Bronchial epithelial cell (primary cell): ENCODE data around the gene TRIM26. TPM values are rescaled to one million over a fixed set of nuclear protein-coding genes. Genes with fewer than 3 reads are reported as not detected.

Experiments used
- DNase-seq: peaks from one replicate; pipeline ENCODE4 v3.0.0-alpha.2; 2010; ENCODE audit warnings: low read depth
- FAIRE-seq: peaks from 2 replicates; lab custom pipeline; 2011; peaks lifted over from hg19 to GRCh38; lab: Jason Lieb, UNC
- H3K27me3 ChIP-seq: 2 replicates; pipeline ENCODE4 v1.5.1; 2011; ENCODE audit warnings: low read length; ENCODE audit not compliant: control insufficient read depth, insufficient read depth
- H3K36me3 ChIP-seq: 2 replicates; pipeline ENCODE4 v1.5.1; 2011; ENCODE audit warnings: low read length; ENCODE audit not compliant: control insufficient read depth, insufficient read depth
- H3K4me3 ChIP-seq: 2 replicates; pipeline ENCODE4 v1.5.1; 2011; ENCODE audit warnings: mild to moderate bottlenecking, low read depth, low read length, control low read depth
- total RNA-seq: library from RNA; depleted of rRNA; stranded (reverse); fragments of >200 nt; gene quantifications from 2 replicates; pipeline ENCODE4 v1.2.1, GENCODE V29; 2014
- TF ChIP-seq, protein P1 (sequence below): IDR thresholded peaks from 2 replicates; pipeline ENCODE4 v1.5.1; 2011; ENCODE audit warnings: mild to moderate bottlenecking, moderate library complexity, low read length, control low read depth, inconsistent platforms; ENCODE audit not compliant: insufficient read depth, severe bottlenecking

The TRIM26 gene
- total RNA-seq, 1 donor from 2014 or later = 24.7 TPM

DNA sequence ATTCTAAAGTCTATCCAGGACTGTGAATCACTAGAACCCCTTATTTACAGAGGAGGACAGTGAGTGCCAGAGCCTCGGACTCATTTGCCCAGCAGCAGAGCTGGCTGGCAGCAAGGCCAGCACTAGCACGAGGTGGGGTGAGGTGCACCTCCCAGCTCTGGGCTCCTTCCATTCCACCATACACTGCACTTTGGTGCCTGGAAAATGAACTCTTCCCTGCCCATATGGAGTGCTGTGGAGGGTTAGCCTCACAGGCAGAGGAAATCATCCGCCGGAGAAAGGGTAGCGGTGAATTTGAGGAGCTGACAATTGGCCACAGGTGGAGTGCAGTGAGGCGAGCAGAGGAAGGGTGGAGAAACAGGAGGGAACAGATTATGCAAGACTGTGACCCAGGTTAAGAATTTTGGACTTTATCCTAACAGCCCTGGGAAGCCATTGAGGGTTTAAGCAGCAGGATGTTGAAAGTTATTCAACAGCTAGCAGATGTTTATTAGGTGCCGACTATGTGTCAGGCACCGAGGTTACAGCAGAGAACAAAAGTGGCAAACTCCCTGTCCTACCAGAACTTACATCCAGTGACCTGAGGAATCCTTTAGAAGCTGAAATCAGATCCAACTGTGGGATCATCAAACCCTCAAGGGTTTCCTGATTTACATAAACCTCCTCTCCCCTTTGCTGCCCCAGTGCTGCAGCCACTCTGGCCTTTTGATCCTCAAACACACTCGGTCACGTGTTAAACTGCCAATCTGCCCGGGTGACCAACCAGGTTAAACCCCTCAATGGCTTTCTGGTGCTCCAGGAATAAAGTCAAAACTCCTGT lies 6.2 kb downstream of the TRIM26 start:
- FAIRE-seq = no peak

DNA sequence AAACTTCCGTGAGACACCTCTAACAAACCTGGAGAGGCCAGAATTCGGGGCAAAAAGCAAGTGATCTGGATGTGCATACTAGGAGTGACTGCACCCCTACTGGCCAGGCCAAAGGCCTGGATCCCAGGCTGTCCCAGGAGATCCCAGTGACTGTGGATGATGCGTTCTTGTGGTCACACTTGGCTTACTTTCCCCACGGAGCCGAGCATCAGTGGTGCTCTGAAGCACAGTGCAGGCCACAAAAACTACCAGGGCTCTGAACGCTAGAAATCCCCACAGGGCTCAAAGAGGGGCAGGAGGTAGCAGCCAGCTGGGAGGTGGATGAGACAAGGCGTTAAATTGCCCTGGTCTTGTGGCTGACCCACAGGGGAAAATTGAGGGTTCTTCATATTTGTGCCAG lies 7.1 kb downstream of the TRIM26 start:
- no peak for FAIRE-seq

More for the DNA sequence above, 6.2 kb downstream of the TRIM26 start:
- Histone ChIP-seq H3K4me3 (no peak overlapping the region), H3K36me3 (peaks cover 5% of the 10 kb centered on the region), H3K27me3 (no peaks in the 10 kb centered on the region)
- peak; percentile 47 for DNase-seq
- TF ChIP-seq, protein P1, sequence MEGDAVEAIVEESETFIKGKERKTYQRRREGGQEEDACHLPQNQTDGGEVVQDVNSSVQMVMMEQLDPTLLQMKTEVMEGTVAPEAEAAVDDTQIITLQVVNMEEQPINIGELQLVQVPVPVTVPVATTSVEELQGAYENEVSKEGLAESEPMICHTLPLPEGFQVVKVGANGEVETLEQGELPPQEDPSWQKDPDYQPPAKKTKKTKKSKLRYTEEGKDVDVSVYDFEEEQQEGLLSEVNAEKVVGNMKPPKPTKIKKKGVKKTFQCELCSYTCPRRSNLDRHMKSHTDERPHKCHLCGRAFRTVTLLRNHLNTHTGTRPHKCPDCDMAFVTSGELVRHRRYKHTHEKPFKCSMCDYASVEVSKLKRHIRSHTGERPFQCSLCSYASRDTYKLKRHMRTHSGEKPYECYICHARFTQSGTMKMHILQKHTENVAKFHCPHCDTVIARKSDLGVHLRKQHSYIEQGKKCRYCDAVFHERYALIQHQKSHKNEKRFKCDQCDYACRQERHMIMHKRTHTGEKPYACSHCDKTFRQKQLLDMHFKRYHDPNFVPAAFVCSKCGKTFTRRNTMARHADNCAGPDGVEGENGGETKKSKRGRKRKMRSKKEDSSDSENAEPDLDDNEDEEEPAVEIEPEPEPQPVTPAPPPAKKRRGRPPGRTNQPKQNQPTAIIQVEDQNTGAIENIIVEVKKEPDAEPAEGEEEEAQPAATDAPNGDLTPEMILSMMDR = no peak

DNA sequence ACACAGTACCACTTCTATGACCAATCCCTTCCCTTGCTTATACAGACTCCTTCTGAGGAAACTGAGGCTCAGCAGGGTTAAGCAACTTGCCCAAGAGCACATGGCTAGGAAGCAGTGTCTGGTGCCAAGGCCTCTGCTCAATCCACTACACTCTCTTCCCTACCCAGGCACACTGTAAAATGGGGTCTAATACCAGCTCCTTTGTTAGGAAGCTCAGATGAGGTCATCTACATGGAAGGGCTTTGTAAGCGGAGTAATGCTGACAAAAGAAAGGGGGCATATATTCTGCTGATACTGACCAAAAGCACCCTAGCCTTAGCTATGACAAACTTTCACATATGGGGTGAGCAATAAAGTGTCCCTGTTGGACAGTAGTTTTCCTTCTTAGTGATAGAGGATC lies 9.1 kb downstream of the TRIM26 start:
- H3K27me3 ChIP-seq = no peaks in the 10 kb centered on the region
- no peak overlapping the region for H3K4me3 ChIP-seq
- no peak for FAIRE-seq
- TF ChIP-seq, protein P1 = no peak
- peaks cover 12% of the 10 kb centered on the region for H3K36me3 ChIP-seq
- no peak for DNase-seq

More for the DNA sequence above, 7.1 kb downstream of the TRIM26 start:
- Histone ChIP-seq H3K4me3 (no peak overlapping the region), H3K27me3 (no peaks in the 10 kb centered on the region), H3K36me3 (peaks cover 5% of the 10 kb centered on the region)
- TF ChIP-seq, protein P1 = no peak
- no peak for DNase-seq

DNA sequence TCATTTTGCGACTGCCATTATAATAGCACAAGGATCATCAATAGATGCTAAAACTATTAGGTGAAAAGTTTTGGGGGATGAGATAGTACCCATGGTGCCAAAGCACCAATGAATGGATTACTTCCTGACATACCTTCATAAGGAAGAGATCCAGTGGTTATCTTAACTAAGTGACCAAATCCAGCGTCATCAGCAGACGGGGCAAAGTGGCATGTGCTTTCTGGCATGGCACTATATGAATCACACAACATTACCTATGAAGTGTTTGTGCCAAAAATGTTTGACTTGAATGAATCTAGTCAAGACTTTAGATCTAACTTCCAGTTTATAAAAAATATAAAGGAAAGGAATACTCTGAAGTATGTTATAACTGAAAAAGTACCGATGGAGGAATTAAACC lies 10.8 kb downstream of the TRIM26 start:
- H3K4me3 ChIP-seq = no peak overlapping the region
- TF ChIP-seq, protein P1 = no peak
- H3K27me3 ChIP-seq = no peaks in the 10 kb centered on the region
- peak; percentile 50 for DNase-seq
- no peak for FAIRE-seq
- H3K36me3 ChIP-seq = peaks cover 26% of the 10 kb centered on the region

DNA sequence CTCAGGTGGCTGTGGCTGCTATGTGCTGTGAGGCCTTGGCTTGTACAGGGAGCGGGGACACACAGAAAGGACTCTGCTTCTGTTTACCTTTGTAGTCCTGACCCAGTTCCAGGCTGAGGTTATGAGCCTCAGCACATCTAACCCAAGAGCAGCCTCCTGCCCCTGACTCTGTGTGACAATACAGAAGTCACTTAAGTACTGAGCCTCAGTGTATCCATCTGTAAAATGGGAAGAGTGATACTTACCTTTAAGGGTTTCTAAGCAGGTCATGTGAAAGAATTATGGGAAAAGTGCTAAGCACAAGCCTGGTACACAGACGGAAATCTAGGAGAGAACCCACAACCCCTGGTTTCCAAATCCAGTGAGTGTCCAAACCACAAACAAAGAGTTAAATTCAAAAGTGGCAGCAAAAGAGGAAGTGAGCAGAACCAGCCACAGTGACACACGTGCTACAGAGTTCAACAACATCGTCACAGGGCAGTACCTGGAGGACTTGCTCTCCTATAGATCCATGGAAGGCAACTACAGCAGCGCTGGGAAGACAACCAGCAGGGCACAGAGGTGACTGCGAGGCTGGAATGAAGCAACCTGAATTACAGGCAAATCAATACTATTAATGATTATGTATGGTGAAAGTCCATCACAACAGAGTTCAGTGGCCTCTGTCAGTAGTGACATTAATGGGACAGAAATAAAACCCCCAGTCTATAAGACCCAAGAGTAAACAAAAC lies 12.5 kb downstream of the TRIM26 start:
- no peak for DNase-seq
- Histone ChIP-seq H3K36me3 (peaks cover 32% of the 10 kb centered on the region), H3K27me3 (no peaks in the 10 kb centered on the region), H3K4me3 (no peak overlapping the region)
- TF ChIP-seq, protein P1 = no peak
- no peak for FAIRE-seq
